CD14-positive monocyte (primary cell): ENCODE measurements around the gene KIF13A. TPM values are rescaled to one million over a fixed set of nuclear protein-coding genes. Genes with fewer than 3 reads are reported as not detected.

Experiments used
- DNase-seq, 3 donors: peaks; one replicate each; pipeline ENCODE4 v3.0.0-alpha.2; 2011 to 2022
- H2AFZ ChIP-seq: 2 replicates; pipeline ENCODE4 v1.6.0; 2012; ENCODE audit warnings: mild to moderate bottlenecking, low read depth, low read length, inconsistent platforms; ENCODE audit not compliant: insufficient read depth, poor library complexity, severe bottlenecking
- H3K27ac ChIP-seq, 2 donors: 1 replicate in 1 of 2; 2 replicates in 1 of 2; pipeline ENCODE4 v1.5.1; 2012 to 2013; ENCODE audit warnings: low read length in 2 of 2, control low read depth in 1 of 2, inconsistent platforms in 1 of 2, low read depth in 1 of 2, mild to moderate bottlenecking in 1 of 2
- H3K27me3 ChIP-seq, 2 donors: one replicate each; pipeline versions ENCODE4 v1.6.0 to v1.6.1; 2011 to 2013; ENCODE audit warnings: low read length in 2 of 2; ENCODE audit not compliant: control insufficient read depth in 2 of 2, insufficient read depth in 2 of 2
- H3K36me3 ChIP-seq, 2 donors: replicated peaks in 1 of 2; 1 replicate in 1 of 2; 2 replicates in 1 of 2; pipeline versions ENCODE4 v1.5.1 to v1.6.1; 2012 to 2013; ENCODE audit warnings: low read length in 2 of 2, control low read depth in 1 of 2, inconsistent platforms in 1 of 2, mild to moderate bottlenecking in 1 of 2; ENCODE audit not compliant: insufficient read depth in 2 of 2, control insufficient read depth in 1 of 2
- H3K4me1 ChIP-seq, 2 donors: 1 replicate in 1 of 2; 2 replicates in 1 of 2; pipeline versions ENCODE4 v1.5.1 to v1.6.1; 2012 to 2013; ENCODE audit warnings: low read length in 2 of 2, control low read depth in 1 of 2, inconsistent platforms in 1 of 2, mild to moderate bottlenecking in 1 of 2, moderate library complexity in 1 of 2; ENCODE audit not compliant: insufficient read depth in 2 of 2, control insufficient read depth in 1 of 2
- H3K4me2 ChIP-seq: replicated peaks from 2 replicates; pipeline ENCODE3; 2012; ENCODE audit warnings: low read length, moderate library complexity, mild to moderate bottlenecking; ENCODE audit not compliant: poor library complexity, severe bottlenecking; ENCODE audit errors: extremely low read depth
- H3K4me3 ChIP-seq, 3 experiments: fragments of 200-600 bp in 1 of 3; sonication (generic) in 1 of 3; replicated peaks in 1 of 3; 1 replicate in 2 of 3; 2 replicates in 1 of 3; pipeline ENCODE4 v1.5.1; 2011 to 2013; ENCODE audit warnings: low read length in 3 of 3, mild to moderate bottlenecking in 3 of 3, control low read depth in 2 of 3, low read depth in 2 of 3, inconsistent platforms in 1 of 3, moderate library complexity in 1 of 3
- H3K79me2 ChIP-seq: 2 replicates; pipeline ENCODE4 v1.6.0; 2012; ENCODE audit warnings: mild to moderate bottlenecking, control low read depth, inconsistent platforms, low read length, moderate library complexity; ENCODE audit not compliant: insufficient read depth
- H3K9ac ChIP-seq: 2 replicates; pipeline ENCODE4 v1.6.0; 2017; ENCODE audit warnings: low read length, mild to moderate bottlenecking; ENCODE audit not compliant: insufficient read depth, poor library complexity, severe bottlenecking
- H3K9me3 ChIP-seq, 2 donors: replicated peaks in 1 of 2; 1 replicate in 1 of 2; 2 replicates in 1 of 2; pipeline versions ENCODE4 v1.5.1 to v1.6.1; 2012 to 2013; ENCODE audit warnings: low read length in 2 of 2, control low read depth in 1 of 2; ENCODE audit not compliant: control insufficient read depth in 1 of 2, insufficient read depth in 1 of 2
- H4K20me1 ChIP-seq: 2 replicates; pipeline ENCODE4 v1.6.0; 2012; ENCODE audit warnings: mild to moderate bottlenecking, low read length, control low read depth, moderate library complexity; ENCODE audit not compliant: insufficient read depth
- H3K27ac Mint-ChIP-seq, 7 donors: one replicate each; pipeline ENCODE4 v1.8.0; 2020; ENCODE audit warnings: mild to moderate bottlenecking in 7 of 7, mixed read lengths in 7 of 7, moderate library complexity in 6 of 7, inconsistent platforms in 2 of 7
- H3K27me3 Mint-ChIP-seq, 3 donors: one replicate each; pipeline ENCODE4 v1.8.0; 2021 to 2022; ENCODE audit warnings: low read depth in 3 of 3, mild to moderate bottlenecking in 3 of 3, mixed read lengths in 3 of 3, moderate library complexity in 3 of 3, inconsistent platforms in 1 of 3
- H3K36me3 Mint-ChIP-seq, 2 donors: one replicate each; pipeline ENCODE4 v1.8.0; 2020; ENCODE audit warnings: mixed read lengths in 2 of 2, inconsistent platforms in 1 of 2, mild to moderate bottlenecking in 1 of 2
- H3K4me1 Mint-ChIP-seq: one replicate; pipeline ENCODE4 v1.8.0; 2020; ENCODE audit warnings: mild to moderate bottlenecking, mixed read lengths
- H3K4me3 Mint-ChIP-seq, 2 donors: one replicate each; pipeline ENCODE4 v1.8.0; 2020; ENCODE audit warnings: mild to moderate bottlenecking in 2 of 2, mixed read lengths in 2 of 2, moderate library complexity in 1 of 2
- H3K9me3 Mint-ChIP-seq, 7 donors: one replicate each; pipeline ENCODE4 v1.8.0; 2020 to 2022; ENCODE audit warnings: mixed read lengths in 7 of 7, mild to moderate bottlenecking in 6 of 7, moderate library complexity in 6 of 7, inconsistent platforms in 2 of 7
- WGBS: methylation state at CpG from one replicate; pipeline ENCODE4 v1.1.5; 2013; ENCODE audit warnings: missing lambda C conversion rate; ENCODE audit not compliant: insufficient coverage; 5-methylcytosine and 5-hydroxymethylcytosine counted together
- intact Hi-C, 2 donors: fragments of 100-400 bp; cut with micrococcal nuclease; formaldehyde crosslinking; loops; one replicate each; pipeline versions ENCODE4 v1.15.0 to v1.15.1; 2023
- polyA plus RNA-seq, 3 donors: library from polyadenylated mRNA; depleted of rRNA in 1 of 3; unstranded in 2 of 3; stranded (reverse) in 1 of 3; fragments of 300-500 nt in 2 of 3; fragments of >200 nt in 1 of 3; fragmentation: Illumina TruSeq in 2 of 3; gene quantifications; 1 replicate in 2 of 3; 2 replicates in 1 of 3; pipeline ENCODE4 v1.2.3, GENCODE V29; 2012 to 2021
- TF ChIP-seq, protein P1 (sequence below): fragments of 200-600 bp; IDR thresholded peaks from one replicate; pipeline ENCODE4 v1.8.0; 2022; ENCODE audit warnings: antibody characterized with exemption, mild to moderate bottlenecking

The KIF13A gene
- polyA plus RNA-seq, 3 donors, result 2.9 to 28.4 (median 6.0) TPM

DNA sequence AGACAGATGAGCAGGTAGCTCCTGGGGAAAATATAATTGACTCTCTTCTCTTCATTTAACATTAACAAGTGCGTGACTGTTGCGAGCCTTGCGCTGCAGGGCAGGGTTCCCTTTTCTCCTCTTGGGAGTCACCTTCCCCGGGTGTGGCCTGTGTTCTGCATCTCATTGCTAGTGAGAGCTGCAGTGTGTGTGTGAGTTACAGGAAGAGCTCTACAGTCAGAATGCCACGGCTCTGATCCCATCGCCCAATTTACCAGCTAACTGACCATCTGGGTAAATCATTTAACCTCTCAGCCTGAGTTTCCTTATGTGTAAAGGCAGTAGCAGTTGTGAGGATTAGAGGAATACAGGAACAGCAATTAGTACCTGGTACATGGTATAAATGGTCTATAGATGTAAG lies 173.9 kb downstream of the KIF13A start:
- intact Hi-C loops, result loop anchor here in 1 of 2 donors (10.0 kb wide), 1 partner anchor 659 kb away; no protein-coding TSS in a partner anchor
- H3K4me1 ChIP-seq, result no peaks in the 10 kb centered on the region
- H4K20me1 ChIP-seq, result no peaks in the 10 kb centered on the region
- Mint-ChIP-seq H3K27me3 (peaks cover 0 to 3% (median 0%) of the 10 kb centered on the region in 3 donors), H3K9me3 (peaks cover 0 to 5% (median 2%) of the 10 kb centered on the region in 7 donors), H3K4me3 (no peak overlapping the region), H3K27ac (peak overlapping the region in 3 of 7 donors; percentile 7 to 16 (median 12)), H3K36me3 (peaks cover 64 to 84% of the 10 kb centered on the region in 2 donors), H3K4me1 (peaks cover 11% of the 10 kb centered on the region)
- no peaks in the 10 kb centered on the region for H3K27me3 ChIP-seq
- no peak overlapping the region for H3K27ac ChIP-seq
- no peak for DNase-seq
- H3K36me3 ChIP-seq, result peaks cover 56 to 85% of the 10 kb centered on the region in 2 donors
- no peak overlapping the region for H3K4me3 ChIP-seq
- H3K9me3 ChIP-seq, result no peaks in the 10 kb centered on the region
- WGBS, result no CpG with 5 or more reads among the region's 6 CpGs
- no peaks in the 10 kb centered on the region for H3K79me2 ChIP-seq
- no peak overlapping the region for H3K9ac ChIP-seq
- no peak overlapping the region for H2AFZ ChIP-seq
- H3K4me2 ChIP-seq, result no peak overlapping the region
- TF ChIP-seq, protein P1, sequence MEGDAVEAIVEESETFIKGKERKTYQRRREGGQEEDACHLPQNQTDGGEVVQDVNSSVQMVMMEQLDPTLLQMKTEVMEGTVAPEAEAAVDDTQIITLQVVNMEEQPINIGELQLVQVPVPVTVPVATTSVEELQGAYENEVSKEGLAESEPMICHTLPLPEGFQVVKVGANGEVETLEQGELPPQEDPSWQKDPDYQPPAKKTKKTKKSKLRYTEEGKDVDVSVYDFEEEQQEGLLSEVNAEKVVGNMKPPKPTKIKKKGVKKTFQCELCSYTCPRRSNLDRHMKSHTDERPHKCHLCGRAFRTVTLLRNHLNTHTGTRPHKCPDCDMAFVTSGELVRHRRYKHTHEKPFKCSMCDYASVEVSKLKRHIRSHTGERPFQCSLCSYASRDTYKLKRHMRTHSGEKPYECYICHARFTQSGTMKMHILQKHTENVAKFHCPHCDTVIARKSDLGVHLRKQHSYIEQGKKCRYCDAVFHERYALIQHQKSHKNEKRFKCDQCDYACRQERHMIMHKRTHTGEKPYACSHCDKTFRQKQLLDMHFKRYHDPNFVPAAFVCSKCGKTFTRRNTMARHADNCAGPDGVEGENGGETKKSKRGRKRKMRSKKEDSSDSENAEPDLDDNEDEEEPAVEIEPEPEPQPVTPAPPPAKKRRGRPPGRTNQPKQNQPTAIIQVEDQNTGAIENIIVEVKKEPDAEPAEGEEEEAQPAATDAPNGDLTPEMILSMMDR, result no peak

DNA sequence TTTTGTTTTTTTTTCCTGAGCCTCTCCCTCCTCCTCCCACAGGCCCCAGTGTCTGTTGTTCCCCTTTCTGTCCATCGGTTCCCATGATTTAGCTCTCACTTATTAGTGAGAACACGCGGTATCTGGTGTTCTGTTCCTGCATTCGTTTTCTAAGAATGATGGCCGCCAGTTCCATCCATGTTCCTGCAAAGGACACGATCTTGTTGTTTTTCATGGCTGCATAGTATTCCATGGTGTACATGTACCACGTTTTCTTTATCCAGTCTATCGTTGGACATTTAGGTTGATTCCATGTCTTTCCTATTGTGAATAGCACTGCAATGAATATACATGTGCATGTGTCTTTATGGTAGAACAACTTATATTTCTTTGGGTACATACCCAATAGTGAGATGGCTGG lies 175.1 kb downstream of the KIF13A start:
- Mint-ChIP-seq H3K4me1 (peaks cover 15% of the 10 kb centered on the region), H3K27ac (no peak overlapping the region), H3K27me3 (peaks cover 0 to 3% (median 0%) of the 10 kb centered on the region in 3 donors), H3K4me3 (no peak overlapping the region), H3K9me3 (peaks cover 4 to 17% (median 11%) of the 10 kb centered on the region in 7 donors), H3K36me3 (peaks cover 66 to 87% of the 10 kb centered on the region in 2 donors)
- no peak overlapping the region for H2AFZ ChIP-seq
- no peaks in the 10 kb centered on the region for H3K4me1 ChIP-seq
- intact Hi-C loops, result loop anchor here in 1 of 2 donors (10.0 kb wide), 1 partner anchor 658 kb away; no protein-coding TSS in a partner anchor
- 98% methylated on average over 7 of the region's 8 CpGs for WGBS
- H3K27ac ChIP-seq, result no peak overlapping the region
- H3K9ac ChIP-seq, result no peak overlapping the region
- no peaks in the 10 kb centered on the region for H3K79me2 ChIP-seq
- H3K4me3 ChIP-seq, result no peak overlapping the region
- no peak for DNase-seq
- TF ChIP-seq, protein P1, result no peak
- no peaks in the 10 kb centered on the region for H3K27me3 ChIP-seq
- H3K4me2 ChIP-seq, result no peak overlapping the region
- peaks cover 7 to 10% of the 10 kb centered on the region in 2 donors for H3K9me3 ChIP-seq
- H4K20me1 ChIP-seq, result no peaks in the 10 kb centered on the region
- H3K36me3 ChIP-seq, result peaks cover 54 to 85% of the 10 kb centered on the region in 2 donors
